PC-3 (cell line): ENCODE data around the gene EDEM3. TPM values are rescaled to one million over a fixed set of nuclear protein-coding genes. Genes with fewer than 3 reads are reported as not detected.

Source experiments
- ATAC-seq: fragments of 200-7000 bp; cut with Tn5 transposase; 2 replicates; pipeline ENCODE4 v1.9.1; 2020; ENCODE audit warnings: mild to moderate bottlenecking, moderate library complexity
- BruUV-seq: library from RNA; stranded (reverse); fragments of 400-500 nt; replicated peaks from 2 replicates; lab custom pipeline; 2021; lab: Mats Ljungman, UMichigan
- CTCF ChIA-PET: fragments of 300-600 bp; sonication (Branson Sonifier 250); formaldehyde crosslinking; loops from one replicate; lab custom pipeline; 2022; ENCODE audit warnings: antibody characterized with exemption; lab: Charles Lee
- POLR2A ChIA-PET: fragments of 300-600 bp; sonication (Branson Sonifier 250); formaldehyde crosslinking; loops from one replicate; lab custom pipeline; 2022; ENCODE audit warnings: antibody characterized with exemption; ENCODE audit not compliant: unreplicated experiment; lab: Charles Lee
- DNase-seq: peaks from one replicate; pipeline ENCODE4 v3.0.0-alpha.2; 2015
- H2AFZ ChIP-seq: fragments of 300-600 bp; sonication (generic); 2 replicates; pipeline ENCODE4 v1.6.0; 2016; ENCODE audit warnings: antibody characterized with exemption, low read length
- H3F3A ChIP-seq: fragments of 300-600 bp; sonication (generic); one replicate; pipeline ENCODE4 v1.6.0; 2017; ENCODE audit warnings: antibody characterized with exemption, low read length, control low read depth, mild to moderate bottlenecking; ENCODE audit not compliant: unreplicated experiment
- H3K27ac ChIP-seq: fragments of 300-600 bp; sonication (generic); 2 replicates; pipeline ENCODE4 v1.5.1; 2016; ENCODE audit warnings: mild to moderate bottlenecking, low read length
- H3K27me3 ChIP-seq: fragments of 300-600 bp; sonication (generic); 2 replicates; pipeline ENCODE4 v1.6.1; 2016; ENCODE audit warnings: low read length, mixed read lengths
- H3K36me3 ChIP-seq: fragments of 300-600 bp; sonication (generic); 2 replicates; pipeline ENCODE4 v1.6.1; 2016; ENCODE audit warnings: low read depth, mixed run types, low read length, mixed read lengths
- H3K4me1 ChIP-seq: fragments of 300-600 bp; sonication (generic); 2 replicates; pipeline ENCODE4 v1.5.1; 2016; ENCODE audit warnings: low read length; ENCODE audit not compliant: insufficient read depth
- H3K4me2 ChIP-seq: fragments of 300-600 bp; sonication (generic); 2 replicates; pipeline ENCODE4 v1.6.0; 2016; ENCODE audit warnings: low read length
- H3K4me3 ChIP-seq: fragments of 300-600 bp; sonication (generic); 2 replicates; pipeline ENCODE4 v1.5.1; 2016; ENCODE audit warnings: mild to moderate bottlenecking, low read length, mixed read lengths
- H3K79me2 ChIP-seq: fragments of 300-600 bp; sonication (generic); 2 replicates; pipeline ENCODE4 v1.6.1; 2017; ENCODE audit warnings: low read length, mixed read lengths
- H3K9ac ChIP-seq: fragments of 300-600 bp; sonication (generic); 2 replicates; pipeline ENCODE4 v1.6.0; 2016; ENCODE audit warnings: mild to moderate bottlenecking, low read length
- H3K9me2 ChIP-seq: fragments of 300-600 bp; sonication (generic); replicated peaks from 2 replicates; pipeline ENCODE4 v1.6.1; 2016; ENCODE audit warnings: mixed run types, low read length, mixed read lengths
- H3K9me3 ChIP-seq: fragments of 300-600 bp; sonication (generic); 2 replicates; pipeline ENCODE4 v1.6.1; 2016; ENCODE audit warnings: low read length, mixed read lengths
- H4K20me1 ChIP-seq: fragments of 300-600 bp; sonication (generic); 2 replicates; pipeline ENCODE4 v1.6.1; 2016; ENCODE audit warnings: low read length, mixed read lengths
- EZH2 ChIP-seq: fragments of 300-600 bp; sonication (generic); IDR thresholded peaks from one replicate; pipeline ENCODE4 v1.6.1; 2017; ENCODE audit warnings: antibody characterized with exemption, mild to moderate bottlenecking, low read length; ENCODE audit not compliant: unreplicated experiment
- EZH2phosphoT487 ChIP-seq: fragments of 300-600 bp; sonication (generic); IDR thresholded peaks from 2 replicates; pipeline ENCODE4 v1.6.1; 2018; ENCODE audit warnings: mild to moderate bottlenecking, antibody characterized with exemption, low read length, borderline replicate concordance
- intact Hi-C: fragments of 100-400 bp; cut with micrococcal nuclease; formaldehyde crosslinking; loops from 2 replicates; pipeline ENCODE4 v1.9.0; 2023
- total RNA-seq: library from RNA; depleted of rRNA; stranded (reverse); fragments of >200 nt; gene quantifications from 2 replicates; pipeline ENCODE4 v1.2.3, GENCODE V29; 2014
- TF ChIP-seq, protein P1 (sequence below): fragments of 300-600 bp; sonication (generic); conservative IDR thresholded peaks from 2 replicates; pipeline ENCODE4 v1.5.1; 2017; ENCODE audit warnings: antibody characterized with exemption, low read depth, mild to moderate bottlenecking, low read length

Gene EDEM3
- total RNA-seq, 1 experiment from 2014 or later, result 16.2 TPM

DNA sequence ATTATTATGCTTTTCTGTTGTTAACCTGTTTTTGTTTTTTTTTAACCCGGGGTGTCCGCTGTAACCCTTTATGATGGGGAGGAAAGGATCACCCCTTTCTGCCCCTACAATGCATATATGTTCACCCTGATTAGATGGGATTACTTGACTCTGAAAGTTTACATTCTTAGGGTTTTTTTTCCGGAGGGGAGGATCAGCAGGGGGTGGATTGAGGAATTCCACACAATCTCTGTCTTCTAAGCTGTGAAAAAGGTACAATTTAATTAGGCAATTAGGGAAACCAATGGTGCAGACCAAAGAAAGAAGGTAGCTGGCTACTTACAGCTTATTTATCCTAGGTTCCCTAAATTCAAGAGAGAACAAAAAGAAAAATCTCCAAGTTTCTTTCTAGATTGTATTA lies 58.3 kb downstream of the EDEM3 start:
- Histone ChIP-seq H3K4me2 (no peak overlapping the region), H3K9ac (no peak overlapping the region), H3K4me1 (no peaks in the 10 kb centered on the region), H2AFZ (no peak overlapping the region), H3K27ac (no peak overlapping the region), H3K4me3 (no peak overlapping the region), H3K9me2 (no peaks in the 10 kb centered on the region), H3K27me3 (no peaks in the 10 kb centered on the region), H3K79me2 (no peaks in the 10 kb centered on the region), H3F3A (no peaks in the 10 kb centered on the region), H4K20me1 (no peaks in the 10 kb centered on the region), H3K36me3 (no peaks in the 10 kb centered on the region; the same call in 1 of the 2 replicates), H3K9me3 (no peaks in the 10 kb centered on the region)
- BruUV-seq, result no TSS peak
- CTCF ChIA-PET, result interaction anchor here (0.7 kb wide), 1 partner anchor 373 kb away, joined by 3 read pairs; no protein-coding TSS in a partner anchor
- intact Hi-C loops, result loop anchor here (10.0 kb wide), 2 partner anchors 312 to 622 kb away; partner anchors contain the start of gene C1orf21
- POLR2A ChIA-PET, result no interaction called here
- DNase-seq, result no peak
- ATAC-seq, result no peak
- TF ChIP-seq, protein P1, sequence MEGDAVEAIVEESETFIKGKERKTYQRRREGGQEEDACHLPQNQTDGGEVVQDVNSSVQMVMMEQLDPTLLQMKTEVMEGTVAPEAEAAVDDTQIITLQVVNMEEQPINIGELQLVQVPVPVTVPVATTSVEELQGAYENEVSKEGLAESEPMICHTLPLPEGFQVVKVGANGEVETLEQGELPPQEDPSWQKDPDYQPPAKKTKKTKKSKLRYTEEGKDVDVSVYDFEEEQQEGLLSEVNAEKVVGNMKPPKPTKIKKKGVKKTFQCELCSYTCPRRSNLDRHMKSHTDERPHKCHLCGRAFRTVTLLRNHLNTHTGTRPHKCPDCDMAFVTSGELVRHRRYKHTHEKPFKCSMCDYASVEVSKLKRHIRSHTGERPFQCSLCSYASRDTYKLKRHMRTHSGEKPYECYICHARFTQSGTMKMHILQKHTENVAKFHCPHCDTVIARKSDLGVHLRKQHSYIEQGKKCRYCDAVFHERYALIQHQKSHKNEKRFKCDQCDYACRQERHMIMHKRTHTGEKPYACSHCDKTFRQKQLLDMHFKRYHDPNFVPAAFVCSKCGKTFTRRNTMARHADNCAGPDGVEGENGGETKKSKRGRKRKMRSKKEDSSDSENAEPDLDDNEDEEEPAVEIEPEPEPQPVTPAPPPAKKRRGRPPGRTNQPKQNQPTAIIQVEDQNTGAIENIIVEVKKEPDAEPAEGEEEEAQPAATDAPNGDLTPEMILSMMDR, result no peak
- TF ChIP-seq EZH2phosphoT487 (no peak), EZH2 (no peak)

DNA sequence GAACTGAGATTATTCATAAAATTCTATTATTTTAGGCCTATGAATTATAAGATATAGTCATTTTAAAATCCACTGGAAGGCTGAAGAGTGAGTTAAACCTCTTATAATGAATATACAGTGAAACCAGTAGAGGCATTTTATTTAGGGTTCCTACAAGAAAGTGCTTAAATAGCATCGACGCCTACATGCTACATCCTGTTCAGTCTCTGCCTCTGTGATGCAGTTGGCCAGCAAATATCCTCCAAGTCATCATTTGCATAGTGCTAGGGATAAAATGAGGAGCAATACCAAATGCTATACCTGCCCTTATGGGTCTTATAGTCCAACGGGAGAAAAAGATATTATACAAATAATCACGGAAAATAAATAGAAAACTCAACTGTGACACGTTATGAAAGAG lies 59.6 kb downstream of the EDEM3 start:
- POLR2A ChIA-PET, result no interaction called here
- TF ChIP-seq, protein P1, result no peak
- TF ChIP-seq EZH2phosphoT487 (no peak), EZH2 (no peak)
- no peaks in the 10 kb centered on the region for H3K9me3 ChIP-seq
- H3K4me1 ChIP-seq, result no peaks in the 10 kb centered on the region
- H4K20me1 ChIP-seq, result no peaks in the 10 kb centered on the region
- H3K27ac ChIP-seq, result no peak overlapping the region
- H3K9me2 ChIP-seq, result no peaks in the 10 kb centered on the region
- CTCF ChIA-PET, result no interaction called here
- H3F3A ChIP-seq, result no peaks in the 10 kb centered on the region
- H3K79me2 ChIP-seq, result no peaks in the 10 kb centered on the region
- ATAC-seq (no peak), DNase-seq (no peak)
- intact Hi-C loops, result loop anchor here (10.0 kb wide), 2 partner anchors 310 to 620 kb away; partner anchors contain the start of gene C1orf21
- H3K9ac ChIP-seq, result no peak overlapping the region
- H3K36me3 ChIP-seq, result no peaks in the 10 kb centered on the region; the same call in 1 of the 2 replicates
- no peaks in the 10 kb centered on the region for H3K27me3 ChIP-seq
- no TSS peak for BruUV-seq
- no peak overlapping the region for H3K4me3 ChIP-seq
- H2AFZ ChIP-seq, result no peak overlapping the region
- H3K4me2 ChIP-seq, result no peak overlapping the region

DNA sequence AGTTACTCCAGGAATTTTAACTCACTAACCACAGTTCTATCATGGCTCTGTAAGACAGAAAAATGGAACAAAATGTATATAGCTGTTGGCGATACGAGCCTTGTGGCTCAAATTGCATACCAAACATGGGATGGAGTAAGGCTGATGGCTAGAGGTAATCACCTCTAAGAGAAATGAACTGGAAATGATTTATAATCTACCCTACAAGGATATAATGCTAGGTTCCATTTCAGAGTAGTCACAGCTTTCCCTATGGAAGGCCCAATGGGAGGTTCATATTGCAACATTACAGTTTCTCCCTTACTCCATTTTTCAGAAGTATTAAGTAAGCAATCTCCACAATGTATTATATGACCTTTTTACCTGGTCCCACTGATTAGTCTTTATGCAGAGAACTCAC lies 61.6 kb downstream of the EDEM3 start:
- BruUV-seq, result no TSS peak
- H3F3A ChIP-seq, result no peaks in the 10 kb centered on the region
- no peaks in the 10 kb centered on the region for H3K79me2 ChIP-seq
- intact Hi-C loops, result loop anchor here (10.0 kb wide), 2 partner anchors 308 to 618 kb away; partner anchors contain the start of gene C1orf21
- no peak overlapping the region for H3K4me3 ChIP-seq
- DNase-seq (no peak), ATAC-seq (no peak)
- TF ChIP-seq, protein P1, result no peak
- TF ChIP-seq EZH2, result no peak
- TF ChIP-seq EZH2phosphoT487, result no peak
- no peaks in the 10 kb centered on the region for H3K9me3 ChIP-seq
- no peak overlapping the region for H3K4me2 ChIP-seq
- H3K9me2 ChIP-seq, result no peaks in the 10 kb centered on the region
- H2AFZ ChIP-seq, result no peak overlapping the region
- H3K36me3 ChIP-seq, result no peaks in the 10 kb centered on the region; the same call in 1 of the 2 replicates
- CTCF ChIA-PET, result no interaction called here
- no peak overlapping the region for H3K9ac ChIP-seq
- POLR2A ChIA-PET, result no interaction called here
- H3K4me1 ChIP-seq, result no peaks in the 10 kb centered on the region
- H4K20me1 ChIP-seq, result no peaks in the 10 kb centered on the region
- no peaks in the 10 kb centered on the region for H3K27me3 ChIP-seq
- H3K27ac ChIP-seq, result no peak overlapping the region
